GM18867 (cell line): ENCODE results near the gene ATXN7L1.
"Not testable (repeated sequence)": the region's sequence is repeated elsewhere in the genome, so short reads cannot be mapped to it uniquely, and the experiment has no call there.

Experiments
- ATAC-seq: cut with Tn5 transposase; IDR thresholded peaks from one replicate; pipeline ENCODE4 v1.9.1; 2021; ENCODE audit warnings: mild to moderate bottlenecking, moderate library complexity; ENCODE audit not compliant: unreplicated experiment

Gene ATXN7L1

DNA sequence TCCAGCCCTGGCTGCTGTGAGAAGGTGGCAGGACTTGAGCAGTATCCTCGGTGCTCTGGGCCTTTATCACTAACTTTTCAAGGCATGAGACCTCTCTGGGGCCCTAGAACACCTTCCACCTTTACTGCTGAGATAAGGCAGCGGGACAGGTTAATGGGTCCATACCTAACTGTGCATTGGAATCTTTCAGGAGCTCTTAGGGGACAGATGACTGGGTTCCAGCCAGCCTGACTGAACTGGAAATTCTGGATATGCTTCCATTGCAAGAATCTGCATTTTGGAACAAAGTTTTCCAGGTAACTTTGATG lies 73.0 kb downstream of the ATXN7L1 start:
- ATAC-seq: no peak

DNA sequence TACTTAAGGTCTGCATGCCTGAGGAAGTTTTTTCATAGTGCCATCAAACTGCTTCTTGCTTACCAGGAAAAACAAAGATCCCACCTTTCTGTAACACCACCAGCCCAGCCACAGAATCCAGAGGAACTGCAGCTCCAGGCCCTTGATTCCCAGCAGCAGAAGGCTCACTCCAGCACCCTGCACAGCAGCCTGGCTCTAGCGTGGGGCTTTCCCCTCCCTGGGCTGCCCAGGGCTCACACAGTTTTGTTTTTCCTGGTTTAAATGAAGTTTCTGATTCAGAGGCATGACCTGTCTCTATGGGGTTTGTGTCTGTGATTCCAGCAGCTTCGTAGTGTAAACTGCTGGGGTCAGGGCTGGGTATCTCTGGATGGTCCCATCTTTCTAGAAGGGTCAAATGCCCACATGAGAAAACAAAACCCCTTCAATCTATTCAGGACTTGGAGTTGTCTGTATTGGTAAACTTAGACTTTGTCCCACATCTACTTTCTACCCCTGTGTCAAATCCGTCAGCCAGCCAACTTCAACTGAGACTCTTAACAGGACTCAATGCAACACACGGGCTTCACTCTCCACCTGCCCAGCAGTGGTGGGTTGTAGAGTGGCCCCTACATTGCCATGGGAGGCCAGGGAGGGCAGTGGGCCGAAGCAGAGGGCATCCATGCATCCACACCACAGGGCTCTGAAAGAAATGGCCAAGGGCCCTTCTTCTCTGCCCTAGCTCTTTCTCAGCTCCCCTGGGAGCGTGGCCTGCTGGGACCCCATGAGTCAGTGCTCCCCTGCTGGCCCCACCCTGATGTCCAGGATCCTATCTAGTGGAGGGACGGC lies 73.6 kb downstream of the ATXN7L1 start:
- no peak for ATAC-seq

DNA sequence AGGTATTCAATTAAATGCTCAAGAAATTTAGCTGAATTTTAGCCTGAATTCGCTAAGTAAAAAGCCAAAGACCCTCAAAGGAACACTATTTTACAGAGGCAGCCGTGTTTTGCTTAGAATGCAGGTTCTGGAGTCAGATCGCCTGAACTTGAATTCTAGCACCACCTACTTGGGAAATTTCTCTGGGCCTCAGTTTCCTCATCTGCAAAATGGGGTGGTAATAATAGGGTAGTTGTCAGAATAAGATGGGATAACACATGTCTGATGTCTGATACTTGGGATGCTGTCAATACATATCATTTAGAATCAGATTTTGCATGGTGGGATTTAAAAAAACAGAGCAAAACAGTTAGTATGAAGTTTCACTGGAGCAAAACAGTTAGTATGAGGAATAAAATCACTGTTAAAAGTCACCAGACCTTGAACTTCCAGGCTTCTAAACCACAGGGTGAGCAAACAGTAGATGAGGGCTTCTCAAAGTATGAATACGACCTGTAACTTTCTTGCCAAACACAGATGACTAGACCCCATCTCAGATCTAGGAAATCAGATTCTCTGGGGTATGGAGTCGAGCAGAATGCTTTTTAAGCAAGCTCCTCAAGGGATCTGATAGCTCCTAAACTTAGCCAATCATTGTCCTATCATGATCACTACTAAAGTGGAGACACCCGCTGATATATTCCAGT lies 75.4 kb downstream of the ATXN7L1 start:
- ATAC-seq: no peak

GRCh38 chr7:105800442-105800841 lies 76.0 kb downstream of the ATXN7L1 start:
- no peak for ATAC-seq

- ATAC-seq: no peak
These were observed 76.7 kb downstream of the ATXN7L1 start for GRCh38 chr7:105799677-105800076.

DNA sequence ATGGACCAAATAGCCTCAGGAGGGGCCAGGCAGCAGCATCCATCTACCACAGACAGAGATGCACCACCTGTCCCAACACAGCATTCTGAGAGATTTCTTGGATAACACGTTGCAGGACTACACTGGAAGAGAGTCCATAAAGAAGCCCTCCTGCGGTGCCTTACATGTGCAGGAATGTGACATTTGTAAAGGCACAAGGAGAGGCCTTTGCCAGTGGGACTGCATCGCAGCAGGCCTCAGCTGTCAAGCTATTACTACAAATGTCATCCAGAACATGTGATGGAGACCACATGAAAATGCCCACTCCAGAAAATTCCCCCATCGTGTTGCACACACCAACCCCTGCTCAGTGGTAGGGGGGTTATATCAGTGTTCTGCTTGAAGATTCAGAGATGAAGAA lies 77.4 kb downstream of the ATXN7L1 start:
- no peak for ATAC-seq

DNA sequence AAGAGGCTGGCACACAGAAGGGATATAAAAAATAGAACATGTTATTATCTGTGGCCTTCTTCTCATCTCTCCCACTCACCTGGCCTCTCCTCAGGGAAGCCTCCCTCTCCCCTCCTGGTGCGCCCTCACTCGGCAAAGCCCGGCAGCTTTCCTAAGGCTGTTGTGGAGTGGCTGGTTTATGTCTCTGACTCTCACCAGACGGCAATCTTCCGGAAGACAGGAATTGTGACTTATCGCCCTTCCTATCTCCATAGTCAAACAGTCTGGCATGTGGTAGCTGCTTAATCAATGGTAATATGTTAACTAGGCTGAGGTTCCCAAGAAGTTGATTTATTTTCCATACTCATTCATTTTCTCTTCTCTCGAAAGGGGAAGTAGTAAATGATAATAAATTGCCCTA lies 78.7 kb downstream of the ATXN7L1 start:
- ATAC-seq: no peak

- ATAC-seq: no peak
These were observed 80.0 kb downstream of the ATXN7L1 start for GRCh38 chr7:105796365-105796764.

DNA sequence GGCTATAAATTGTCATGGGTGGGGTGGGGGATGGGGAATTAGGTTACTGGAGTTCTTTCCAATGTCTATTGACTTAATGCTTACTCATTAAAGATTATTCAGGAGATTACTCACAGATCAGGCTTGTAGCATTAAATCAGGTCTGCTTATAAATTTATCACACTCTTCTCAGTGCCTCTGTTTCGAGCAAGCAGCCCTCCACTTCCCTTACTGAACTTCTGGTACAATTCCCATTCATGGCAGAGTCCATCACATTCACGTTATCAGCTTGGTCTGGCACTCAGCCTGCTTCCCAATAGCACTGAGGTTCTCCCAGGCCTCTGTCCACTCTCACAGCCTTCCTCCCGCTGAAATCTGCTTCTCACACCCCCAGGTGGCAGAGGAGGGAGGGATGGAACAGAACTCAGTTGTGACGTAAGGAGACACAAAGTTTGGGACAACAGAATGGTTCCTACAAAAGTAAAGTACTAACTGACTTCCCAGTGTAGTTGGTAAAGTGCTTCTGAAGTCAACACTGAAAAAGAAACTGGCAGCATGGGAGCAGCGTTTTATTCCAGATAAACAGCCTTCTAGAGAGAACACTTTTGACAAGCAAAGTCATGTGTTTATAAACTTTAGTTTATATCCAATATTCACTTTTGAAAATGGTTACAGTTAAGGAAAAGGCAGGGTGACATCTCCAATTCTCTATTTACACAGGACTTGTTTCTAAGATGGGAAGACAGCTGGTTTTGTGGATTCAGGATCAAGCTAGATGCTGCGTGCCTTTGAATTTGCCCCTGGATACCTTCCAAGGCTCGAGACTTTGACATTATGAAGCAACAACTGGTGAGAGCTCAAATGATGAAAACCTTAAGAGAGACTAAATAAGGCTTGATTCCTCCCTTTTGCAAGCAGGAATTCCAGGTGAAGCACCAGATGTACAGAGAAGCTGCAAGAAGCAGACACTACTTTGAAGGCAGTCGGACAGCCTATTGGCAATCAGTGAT lies 81.4 kb downstream of the ATXN7L1 start:
- no peak for ATAC-seq

- ATAC-seq: no peak
These were observed 83.7 kb downstream of the ATXN7L1 start for GRCh38 chr7:105792488-105793370.

- ATAC-seq: no peak
These were observed 84.5 kb downstream of the ATXN7L1 start for GRCh38 chr7:105791926-105792325.

DNA sequence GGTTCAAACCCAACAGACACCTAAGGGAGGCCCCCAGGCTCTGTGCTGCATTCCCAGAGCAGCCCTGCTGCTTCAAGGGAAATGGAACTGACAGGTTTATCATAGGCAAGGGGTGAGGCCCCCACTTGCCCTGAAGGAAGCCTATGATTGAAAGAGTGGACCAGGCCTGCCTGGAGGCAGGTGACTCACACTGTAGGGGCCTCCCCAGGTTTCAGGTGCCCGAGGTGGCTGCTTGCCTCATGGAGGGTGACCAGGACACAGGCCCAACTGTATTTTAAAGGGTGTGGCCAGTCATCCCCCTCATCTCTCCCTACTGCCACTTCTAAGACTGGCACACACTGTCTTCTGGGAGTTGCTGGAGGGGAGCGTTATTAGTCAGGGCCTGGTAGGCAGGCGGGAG lies 85.4 kb downstream of the ATXN7L1 start:
- ATAC-seq: no peak

DNA sequence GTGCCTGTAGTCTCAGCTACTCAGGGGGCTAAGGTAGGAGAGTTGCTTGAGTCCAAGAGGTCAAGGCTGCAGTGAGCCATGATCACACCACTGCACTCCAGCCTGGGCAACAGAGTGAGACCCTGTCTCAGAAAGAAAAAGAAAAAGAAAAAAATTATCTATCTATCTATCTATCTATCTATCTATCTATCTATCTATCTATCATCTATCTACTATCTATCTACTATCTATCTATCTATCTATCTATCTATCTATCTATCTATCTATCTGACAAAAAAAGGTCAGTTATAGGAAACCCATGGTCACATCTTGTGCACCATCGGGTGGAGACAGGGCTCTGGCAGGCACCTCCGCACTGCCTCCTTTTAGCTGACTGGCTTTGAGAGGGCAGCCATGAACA lies 85.9 kb downstream of the ATXN7L1 start:
- not testable (repeated sequence) for ATAC-seq

DNA sequence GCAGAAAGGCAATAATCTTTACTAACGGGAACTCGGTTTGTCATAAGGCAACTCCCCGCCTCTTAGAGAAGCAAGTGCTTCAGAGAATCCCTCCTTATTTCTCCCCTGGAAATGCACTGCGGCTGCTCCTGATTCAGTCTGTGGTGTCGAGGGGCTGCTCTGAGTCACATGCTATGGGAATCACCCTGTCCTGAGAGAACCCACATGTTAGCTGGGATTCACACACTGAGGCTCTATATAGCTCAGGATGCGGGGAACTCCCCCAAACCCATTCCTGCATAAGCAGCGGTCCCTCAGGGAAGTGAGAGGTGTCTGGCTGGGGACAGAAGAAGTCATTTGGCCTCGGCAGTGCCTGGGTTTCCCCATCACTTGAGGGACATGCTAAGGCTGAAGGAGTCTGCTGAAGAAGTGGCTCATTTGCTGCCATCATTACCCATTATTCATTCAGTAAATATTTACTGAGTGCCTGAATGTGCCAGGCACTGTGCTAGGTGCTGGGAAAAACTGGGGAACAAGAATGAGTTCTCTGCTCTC lies 87.5 kb downstream of the ATXN7L1 start:
- no peak for ATAC-seq

DNA sequence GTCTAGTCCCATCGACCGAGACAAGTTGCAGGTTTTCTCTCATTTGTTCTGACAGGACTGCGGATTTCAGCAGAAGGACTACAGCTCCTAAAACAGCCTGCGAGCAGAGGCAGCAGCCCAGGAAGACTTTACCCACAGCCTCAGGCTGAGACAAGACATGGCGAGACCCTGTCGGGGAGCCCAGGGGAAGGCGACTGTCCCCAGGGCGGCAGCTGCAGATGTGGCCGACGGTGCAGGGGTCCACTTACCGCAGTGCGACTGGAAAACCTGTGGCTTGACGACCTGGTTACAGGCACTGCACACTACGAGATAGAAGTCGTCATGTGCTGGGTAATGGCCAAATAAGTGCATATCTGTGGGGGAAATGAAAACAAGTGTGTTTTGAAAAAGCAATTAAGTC lies 88.0 kb downstream of the ATXN7L1 start:
- no peak for ATAC-seq

DNA sequence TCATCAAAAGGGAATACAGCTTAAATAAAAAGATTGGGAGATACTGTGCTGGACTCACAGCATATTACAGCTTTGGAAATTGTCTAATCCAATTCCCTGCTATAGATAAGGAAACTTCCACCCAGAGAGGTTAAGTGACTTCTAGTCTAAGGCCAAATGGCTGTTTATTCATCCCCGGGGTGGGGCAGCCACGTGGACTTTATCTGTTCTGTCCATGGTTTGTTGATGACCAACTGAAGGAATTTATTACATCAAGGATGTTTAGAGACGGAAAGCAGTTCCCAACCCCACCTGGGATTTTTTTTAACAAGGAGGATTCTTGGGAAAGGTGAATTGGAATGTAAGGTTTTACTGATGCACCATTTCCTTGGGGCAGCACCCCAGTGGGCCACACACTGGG lies 88.6 kb downstream of the ATXN7L1 start:
- no peak for ATAC-seq

DNA sequence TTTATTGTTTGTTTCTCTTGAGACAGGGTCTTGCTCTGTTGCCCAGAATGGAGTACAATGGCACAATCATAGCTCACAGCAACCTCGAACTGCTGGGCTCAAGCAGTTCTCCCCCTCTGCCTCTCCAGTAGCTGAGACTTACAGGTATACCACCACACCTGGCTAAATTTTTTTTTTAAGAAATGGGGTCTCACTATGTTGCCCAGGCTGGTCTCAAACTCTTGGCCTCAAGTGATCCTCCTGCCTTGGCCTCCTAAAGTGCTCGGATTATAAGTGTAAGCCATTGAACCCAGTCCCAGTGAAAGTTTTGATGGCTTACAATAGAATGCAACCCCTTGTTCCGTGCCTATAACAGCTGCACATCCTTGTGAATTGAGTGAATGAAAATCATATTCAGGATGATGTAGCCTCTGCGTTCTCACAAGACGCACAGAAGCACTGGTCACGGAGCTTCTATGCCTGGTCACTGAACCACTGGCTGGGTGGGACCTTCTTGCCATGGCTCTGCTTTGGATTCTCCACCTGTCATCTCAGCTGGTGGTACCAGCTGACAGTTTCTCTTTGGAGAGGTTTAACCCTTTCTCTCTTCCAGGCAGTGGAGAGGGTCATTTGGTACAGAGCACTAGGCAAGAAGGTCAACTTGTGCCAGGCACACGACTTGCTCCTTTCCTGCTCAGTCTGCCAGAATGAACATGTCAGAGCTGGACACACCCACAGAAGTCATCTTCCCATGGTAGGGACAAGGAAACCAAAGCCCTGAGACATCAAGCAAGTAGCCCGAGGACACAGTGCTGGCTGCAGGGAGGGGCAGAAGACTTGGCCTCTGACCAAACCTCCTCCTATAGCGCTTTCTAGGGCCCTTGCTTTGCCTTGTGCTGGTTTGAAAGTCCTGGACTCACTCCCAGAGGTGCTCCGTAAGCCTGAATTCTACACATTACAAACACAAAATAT lies 89.6 kb downstream of the ATXN7L1 start:
- ATAC-seq: no peak

GRCh38 chr7:105782391-105783042 lies 93.9 kb downstream of the ATXN7L1 start:
- no peak for ATAC-seq
